C4-2B (cell line): Measurements from ENCODE around the gene SCAMP4.

Experiments
- ZFX ChIP-seq: fragments of 450-650 bp; IDR thresholded peaks from 2 replicates; pipeline ENCODE4 v1.6.1; 2017
- TF ChIP-seq, protein P1 (sequence below): fragments of 450-650 bp; conservative IDR thresholded peaks from 2 replicates; pipeline ENCODE4 v1.5.1; 2017; ENCODE audit warnings: mild to moderate bottlenecking

DNA sequence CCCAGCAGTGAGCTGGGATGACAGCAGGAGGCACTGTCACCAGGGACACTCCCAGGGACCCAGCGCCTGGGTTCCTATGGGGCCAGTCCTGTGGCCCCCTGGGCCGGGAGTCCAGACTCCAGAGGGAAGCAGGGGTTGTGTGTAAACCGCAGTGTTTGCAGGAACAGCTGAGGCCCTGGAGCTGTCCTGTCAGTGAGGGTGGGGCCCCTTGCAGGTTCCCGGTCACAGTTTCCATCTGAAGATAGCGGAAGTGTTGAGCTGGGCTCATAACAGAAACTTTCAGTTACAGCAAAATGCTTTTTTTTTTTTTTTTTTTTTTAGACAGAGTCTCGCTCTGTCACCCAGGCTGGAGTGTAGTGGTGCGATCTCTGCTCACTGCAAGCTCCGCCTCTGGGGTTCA lies 18.1 kb downstream of the SCAMP4 start:
- TF ChIP-seq, protein P1, sequence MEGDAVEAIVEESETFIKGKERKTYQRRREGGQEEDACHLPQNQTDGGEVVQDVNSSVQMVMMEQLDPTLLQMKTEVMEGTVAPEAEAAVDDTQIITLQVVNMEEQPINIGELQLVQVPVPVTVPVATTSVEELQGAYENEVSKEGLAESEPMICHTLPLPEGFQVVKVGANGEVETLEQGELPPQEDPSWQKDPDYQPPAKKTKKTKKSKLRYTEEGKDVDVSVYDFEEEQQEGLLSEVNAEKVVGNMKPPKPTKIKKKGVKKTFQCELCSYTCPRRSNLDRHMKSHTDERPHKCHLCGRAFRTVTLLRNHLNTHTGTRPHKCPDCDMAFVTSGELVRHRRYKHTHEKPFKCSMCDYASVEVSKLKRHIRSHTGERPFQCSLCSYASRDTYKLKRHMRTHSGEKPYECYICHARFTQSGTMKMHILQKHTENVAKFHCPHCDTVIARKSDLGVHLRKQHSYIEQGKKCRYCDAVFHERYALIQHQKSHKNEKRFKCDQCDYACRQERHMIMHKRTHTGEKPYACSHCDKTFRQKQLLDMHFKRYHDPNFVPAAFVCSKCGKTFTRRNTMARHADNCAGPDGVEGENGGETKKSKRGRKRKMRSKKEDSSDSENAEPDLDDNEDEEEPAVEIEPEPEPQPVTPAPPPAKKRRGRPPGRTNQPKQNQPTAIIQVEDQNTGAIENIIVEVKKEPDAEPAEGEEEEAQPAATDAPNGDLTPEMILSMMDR, result no peak
- TF ChIP-seq ZFX, result no peak
